NB4 (cell line): Measurements from ENCODE around the gene HNRNPA1L2.

Experiments used
- POLR2A ChIP-seq: IDR thresholded peaks from 2 replicates; pipeline ENCODE4 v1.6.1; 2011; ENCODE audit warnings: mild to moderate bottlenecking; ENCODE audit not compliant: insufficient read length; ENCODE audit errors: extremely low read depth
- TF ChIP-seq, protein P1 (sequence below): IDR thresholded peaks from one replicate; pipeline ENCODE4 v1.5.1; 2012; ENCODE audit warnings: low read depth, low read length

DNA sequence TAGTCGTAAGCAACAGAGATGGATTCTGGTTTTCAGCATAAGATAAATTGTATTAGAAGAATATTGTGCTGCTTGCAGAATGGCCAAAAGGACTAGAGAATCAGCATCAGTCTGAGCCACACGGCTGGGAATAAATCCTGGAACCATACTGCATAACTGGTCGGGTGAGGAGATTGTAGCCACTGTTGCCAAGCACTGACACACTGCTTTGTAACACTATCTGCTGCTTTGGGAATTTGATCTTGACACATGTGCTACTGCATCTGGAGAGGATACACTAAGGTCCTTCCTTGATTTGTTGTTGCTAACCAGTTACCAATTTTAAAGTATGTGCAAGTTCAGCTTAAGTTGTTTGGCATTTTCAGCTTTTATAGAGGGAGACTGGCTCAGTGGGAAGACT lies 1.9 kb downstream of the HNRNPA1L2 start:
- TF ChIP-seq POLR2A, result no peak
- TF ChIP-seq, protein P1, sequence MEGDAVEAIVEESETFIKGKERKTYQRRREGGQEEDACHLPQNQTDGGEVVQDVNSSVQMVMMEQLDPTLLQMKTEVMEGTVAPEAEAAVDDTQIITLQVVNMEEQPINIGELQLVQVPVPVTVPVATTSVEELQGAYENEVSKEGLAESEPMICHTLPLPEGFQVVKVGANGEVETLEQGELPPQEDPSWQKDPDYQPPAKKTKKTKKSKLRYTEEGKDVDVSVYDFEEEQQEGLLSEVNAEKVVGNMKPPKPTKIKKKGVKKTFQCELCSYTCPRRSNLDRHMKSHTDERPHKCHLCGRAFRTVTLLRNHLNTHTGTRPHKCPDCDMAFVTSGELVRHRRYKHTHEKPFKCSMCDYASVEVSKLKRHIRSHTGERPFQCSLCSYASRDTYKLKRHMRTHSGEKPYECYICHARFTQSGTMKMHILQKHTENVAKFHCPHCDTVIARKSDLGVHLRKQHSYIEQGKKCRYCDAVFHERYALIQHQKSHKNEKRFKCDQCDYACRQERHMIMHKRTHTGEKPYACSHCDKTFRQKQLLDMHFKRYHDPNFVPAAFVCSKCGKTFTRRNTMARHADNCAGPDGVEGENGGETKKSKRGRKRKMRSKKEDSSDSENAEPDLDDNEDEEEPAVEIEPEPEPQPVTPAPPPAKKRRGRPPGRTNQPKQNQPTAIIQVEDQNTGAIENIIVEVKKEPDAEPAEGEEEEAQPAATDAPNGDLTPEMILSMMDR, result no peak
